Measurements from ENCODE around the gene PLPP4. TPM values are rescaled to one million over a fixed set of nuclear protein-coding genes. Genes with fewer than 3 reads are reported as not detected.

Gene PLPP4
- total and polyA plus RNA-seq, 4 donors: 0.18 to 0.51 TPM; not detected in 2

- 39 to 50% methylated on average over 2 of the region's 2 CpGs for WGBS, 2 donors
- Histone ChIP-seq H3K9ac (ENCODE audit: insufficient read depth in 1 of 2, low read length in 2 of 2) (no peak overlapping the region), H3K4me1 (ENCODE audit: control insufficient read depth in 5 of 5, insufficient read depth in 5 of 5, low read length in 5 of 5) (no peaks in the 10 kb centered on the region), H3K4me3 (no peak overlapping the region), H3K9me3 (ENCODE audit: control insufficient read depth in 4 of 4, insufficient read depth in 3 of 4, low read length in 3 of 4) (peaks cover 0 to 10% (median 3%) of the 10 kb centered on the region in 4 donors), H3K27me3 (ENCODE audit: control insufficient read depth in 3 of 3, insufficient read depth in 3 of 3, low read length in 2 of 3) (no peaks in the 10 kb centered on the region), H3K27ac (ENCODE audit: low read depth in 1 of 2, low read length in 1 of 2) (no peak overlapping the region), H3K36me3 (ENCODE audit: control insufficient read depth in 4 of 4, insufficient read depth in 4 of 4, low read length in 4 of 4) (no peaks in the 10 kb centered on the region)
- TF ChIP-seq, protein P1, sequence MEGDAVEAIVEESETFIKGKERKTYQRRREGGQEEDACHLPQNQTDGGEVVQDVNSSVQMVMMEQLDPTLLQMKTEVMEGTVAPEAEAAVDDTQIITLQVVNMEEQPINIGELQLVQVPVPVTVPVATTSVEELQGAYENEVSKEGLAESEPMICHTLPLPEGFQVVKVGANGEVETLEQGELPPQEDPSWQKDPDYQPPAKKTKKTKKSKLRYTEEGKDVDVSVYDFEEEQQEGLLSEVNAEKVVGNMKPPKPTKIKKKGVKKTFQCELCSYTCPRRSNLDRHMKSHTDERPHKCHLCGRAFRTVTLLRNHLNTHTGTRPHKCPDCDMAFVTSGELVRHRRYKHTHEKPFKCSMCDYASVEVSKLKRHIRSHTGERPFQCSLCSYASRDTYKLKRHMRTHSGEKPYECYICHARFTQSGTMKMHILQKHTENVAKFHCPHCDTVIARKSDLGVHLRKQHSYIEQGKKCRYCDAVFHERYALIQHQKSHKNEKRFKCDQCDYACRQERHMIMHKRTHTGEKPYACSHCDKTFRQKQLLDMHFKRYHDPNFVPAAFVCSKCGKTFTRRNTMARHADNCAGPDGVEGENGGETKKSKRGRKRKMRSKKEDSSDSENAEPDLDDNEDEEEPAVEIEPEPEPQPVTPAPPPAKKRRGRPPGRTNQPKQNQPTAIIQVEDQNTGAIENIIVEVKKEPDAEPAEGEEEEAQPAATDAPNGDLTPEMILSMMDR (IDR thresholded peaks at IDR 0.05; ENCODE audit: control extremely low read depth, extremely low read depth): no peak
- peak in 2 of 3 donors; percentile 14 to 52 for DNase-seq
- ATAC-seq (ENCODE audit: insufficient read depth, low FRiP score): no peak
Measured at GRCh38 chr10:120555842-120556532, 99.0 kb downstream of the PLPP4 start.

GRCh38 chr10:120557311-120557710 lies 100.3 kb downstream of the PLPP4 start:
- WGBS, 2 donors: 66 to 73% methylated on average over 4 of the region's 4 CpGs
- no peaks in the 10 kb centered on the region for H3K27me3 ChIP-seq (ENCODE audit: control insufficient read depth in 3 of 3, insufficient read depth in 3 of 3, low read length in 2 of 3)
- DNase-seq: no peak
- H3K9me3 ChIP-seq (ENCODE audit: control insufficient read depth in 4 of 4, insufficient read depth in 3 of 4, low read length in 3 of 4): peaks cover 0 to 10% (median 3%) of the 10 kb centered on the region in 4 donors
- ATAC-seq (ENCODE audit: insufficient read depth, low FRiP score): no peak
- TF ChIP-seq, protein P1 (IDR thresholded peaks at IDR 0.05; ENCODE audit: control extremely low read depth, extremely low read depth): no peak
- H3K36me3 ChIP-seq (ENCODE audit: control insufficient read depth in 4 of 4, insufficient read depth in 4 of 4, low read length in 4 of 4): no peaks in the 10 kb centered on the region
- H3K27ac ChIP-seq (ENCODE audit: low read depth in 1 of 2, low read length in 1 of 2): no peak overlapping the region
- no peak overlapping the region for H3K4me3 ChIP-seq
- no peaks in the 10 kb centered on the region for H3K4me1 ChIP-seq (ENCODE audit: control insufficient read depth in 5 of 5, insufficient read depth in 5 of 5, low read length in 5 of 5)
- H3K9ac ChIP-seq (ENCODE audit: insufficient read depth in 1 of 2, low read length in 2 of 2): no peak overlapping the region

DNA sequence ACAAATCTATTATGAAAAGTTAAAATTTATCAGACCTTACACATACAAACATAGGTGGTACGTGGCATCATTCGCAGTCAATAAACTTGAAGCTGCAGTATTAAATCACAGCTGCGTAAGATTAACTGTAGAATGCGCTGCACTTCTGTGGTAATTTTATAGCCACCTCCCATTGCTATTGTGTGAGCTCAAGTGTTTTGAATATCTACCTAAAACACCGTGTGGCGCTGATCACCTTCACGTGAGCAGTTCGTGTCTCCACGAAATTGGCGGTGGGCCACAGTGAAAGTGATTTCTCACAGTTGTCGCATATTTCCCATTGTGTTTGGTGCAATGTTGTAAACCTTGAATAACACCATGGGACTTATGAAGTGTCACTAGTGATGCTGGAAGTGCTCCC lies 102.8 kb downstream of the PLPP4 start:
- 86 to 87% methylated on average over 11 of the region's 11 CpGs for WGBS, 2 donors
- Histone ChIP-seq H3K27me3 (ENCODE audit: control insufficient read depth in 3 of 3, insufficient read depth in 3 of 3, low read length in 2 of 3) (no peaks in the 10 kb centered on the region), H3K27ac (ENCODE audit: low read depth in 1 of 2, low read length in 1 of 2) (no peak overlapping the region), H3K4me3 (no peak overlapping the region), H3K9me3 (ENCODE audit: control insufficient read depth in 4 of 4, insufficient read depth in 3 of 4, low read length in 3 of 4) (peaks cover 0 to under 1% (median 0%) of the 10 kb centered on the region in 4 donors), H3K36me3 (ENCODE audit: control insufficient read depth in 4 of 4, insufficient read depth in 4 of 4, low read length in 4 of 4) (no peaks in the 10 kb centered on the region), H3K9ac (ENCODE audit: insufficient read depth in 1 of 2, low read length in 2 of 2) (no peak overlapping the region), H3K4me1 (ENCODE audit: control insufficient read depth in 5 of 5, insufficient read depth in 5 of 5, low read length in 5 of 5) (no peaks in the 10 kb centered on the region)
- no peak for ATAC-seq (ENCODE audit: insufficient read depth, low FRiP score)
- DNase-seq: no peak
- TF ChIP-seq, protein P1 (IDR thresholded peaks at IDR 0.05; ENCODE audit: control extremely low read depth, extremely low read depth): no peak
